Stomach (tissue), 9 donors: Measurements from ENCODE around the gene C2orf42. TPM values are rescaled to one million over a fixed set of nuclear protein-coding genes. Genes with fewer than 3 reads are reported as not detected.
"Not testable (repeated sequence)": the region's sequence is repeated elsewhere in the genome, so short reads cannot be mapped to it uniquely, and the experiment has no call there.

Experiments used
- DNase-seq, 2 donors: peaks; one replicate each; pipeline versions ENCODE4 v3.0.0 to v3.0.0-alpha.2; 2013 to 2019
- H3K27ac ChIP-seq, 5 donors: fragments of 200-600 bp in 4 of 5; sonication (generic) in 4 of 5; one replicate each; pipeline ENCODE4 v1.5.1; 2013 to 2019; ENCODE audit warnings: mild to moderate bottlenecking in 1 of 5, moderate library complexity in 1 of 5
- H3K27me3 ChIP-seq, 3 donors: fragments of 200-600 bp; sonication (generic); one replicate each; pipeline ENCODE4 v1.5.1; 2017 to 2019; ENCODE audit warnings: mixed run types in 1 of 3
- H3K36me3 ChIP-seq, 4 donors: fragments of 200-600 bp; sonication (generic); 1 replicate in 3 of 4; 2 replicates in 1 of 4; pipeline ENCODE4 v1.5.1; 2016 to 2019
- H3K4me1 ChIP-seq, 4 donors: fragments of 200-600 bp; sonication (generic); one replicate each; pipeline ENCODE4 v1.5.1; 2016 to 2019
- H3K4me3 ChIP-seq, 4 donors: fragments of 200-600 bp; sonication (generic) in 3 of 4; one replicate each; pipeline ENCODE4 v1.5.1; 2016 to 2019; ENCODE audit warnings: mild to moderate bottlenecking in 1 of 4
- H3K9me3 ChIP-seq, 4 donors: fragments of 200-600 bp; sonication (generic); one replicate each; pipeline ENCODE4 v1.5.1; 2016 to 2019
- EP300 ChIP-seq: sonication (generic); formaldehyde crosslinking; IDR thresholded peaks from one replicate; pipeline ENCODE4 v1.6.1; 2017; ENCODE audit warnings: antibody characterized with exemption
- POLR2A ChIP-seq, 4 donors: fragments of 450-650 bp; IDR thresholded peaks; one replicate each; pipeline ENCODE4 v1.6.1; 2016; ENCODE audit warnings: antibody characterized with exemption in 4 of 4, control low read depth in 2 of 4, mild to moderate bottlenecking in 1 of 4, moderate library complexity in 1 of 4
- POLR2AphosphoS5 ChIP-seq, 3 donors: sonication (generic); formaldehyde crosslinking; IDR thresholded peaks; one replicate each; pipeline ENCODE4 v1.6.1; 2016; ENCODE audit warnings: antibody characterized with exemption in 3 of 3
- WGBS, 5 donors: extraction: QIAGEN DNeasy Blood & Tissue Kit in 3 of 5; methylation state at CpG; one replicate each; pipeline versions ENCODE4 v1.1.5 to v1.1.7; 2013 to 2018; 5-methylcytosine and 5-hydroxymethylcytosine counted together
- intact Hi-C: fragments of 100-400 bp; cut with DNase I; formaldehyde crosslinking; loops from one replicate; pipeline ENCODE4 v1.15.1; 2023; ENCODE audit warnings: low total_unique reads
- polyA plus RNA-seq, 3 donors: library from polyadenylated mRNA; stranded (reverse); fragments of 200-250 nt; gene quantifications; one replicate each; pipeline ENCODE4 v1.2.3, GENCODE V29; 2013
- total RNA-seq, 5 donors: library from RNA; depleted of rRNA; stranded (reverse); fragments of >200 nt; gene quantifications; one replicate each; pipeline versions ENCODE4 v1.1.0 to v1.2.3, GENCODE V29; 2014 to 2016
- TF ChIP-seq, protein P1 (sequence below), 7 experiments: fragments of 450-650 bp in 4 of 7; fragments of 200-600 bp in 3 of 7; sonication (generic) in 3 of 7; IDR thresholded peaks; one replicate each; pipeline ENCODE4 v1.5.1; 2016 to 2019; ENCODE audit warnings: antibody characterized with exemption in 7 of 7, control low read depth in 2 of 7, mild to moderate bottlenecking in 1 of 7
- donor health status: healthy with polysubstance abuse.
- donor health status: Bipolar disorder and iron deficiency.
- donor health status: healthy.

The C2orf42 gene
- total and polyA plus RNA-seq, 8 donors, result 2.6 to 23.2 (median 6.0) TPM

DNA sequence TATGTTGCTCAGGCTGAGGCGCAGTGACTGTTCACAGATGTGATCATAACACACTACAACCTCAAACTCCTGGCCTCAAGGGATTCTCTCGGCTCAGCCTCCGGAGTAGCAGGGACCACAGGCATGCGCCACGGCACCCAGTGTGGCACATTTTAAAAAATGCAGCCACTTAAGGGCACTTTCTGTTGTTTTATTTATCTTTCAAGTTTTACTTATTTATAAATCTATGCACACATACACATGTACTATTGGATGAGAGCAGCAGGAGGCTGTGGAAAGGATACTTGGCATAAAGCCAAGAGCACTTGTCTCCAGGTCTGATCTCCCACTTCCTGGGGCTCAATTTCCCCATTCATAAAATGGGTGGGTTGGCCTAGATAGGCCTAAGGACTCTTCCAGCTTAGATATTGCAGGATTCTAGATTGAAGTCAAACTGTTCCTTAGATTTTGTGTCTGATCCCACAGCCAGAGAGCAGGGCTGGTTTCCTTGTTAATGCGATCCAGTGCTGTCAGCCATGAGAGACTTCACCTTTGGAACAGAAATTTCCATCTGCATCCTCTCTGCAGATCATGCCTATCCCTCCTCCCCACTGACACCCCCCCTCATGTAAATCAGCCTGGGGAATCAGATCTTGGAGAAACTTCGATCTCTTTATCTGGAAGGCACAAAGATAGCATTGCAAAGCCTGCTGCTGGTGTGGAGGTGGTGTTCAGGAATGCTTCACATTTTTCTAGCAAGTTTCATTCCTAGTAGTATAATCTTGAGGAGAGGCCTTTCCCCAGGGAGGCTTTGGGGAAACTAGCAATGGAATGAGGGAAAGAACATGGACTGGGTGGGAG is 78.8 kb downstream of the C2orf42 start:
- TF ChIP-seq POLR2A (IDR thresholded peaks at IDR 0.05) (no peak), EP300 (no peak), POLR2AphosphoS5 (IDR thresholded peaks at IDR 0.05) (no peak)
- TF ChIP-seq, protein P1, sequence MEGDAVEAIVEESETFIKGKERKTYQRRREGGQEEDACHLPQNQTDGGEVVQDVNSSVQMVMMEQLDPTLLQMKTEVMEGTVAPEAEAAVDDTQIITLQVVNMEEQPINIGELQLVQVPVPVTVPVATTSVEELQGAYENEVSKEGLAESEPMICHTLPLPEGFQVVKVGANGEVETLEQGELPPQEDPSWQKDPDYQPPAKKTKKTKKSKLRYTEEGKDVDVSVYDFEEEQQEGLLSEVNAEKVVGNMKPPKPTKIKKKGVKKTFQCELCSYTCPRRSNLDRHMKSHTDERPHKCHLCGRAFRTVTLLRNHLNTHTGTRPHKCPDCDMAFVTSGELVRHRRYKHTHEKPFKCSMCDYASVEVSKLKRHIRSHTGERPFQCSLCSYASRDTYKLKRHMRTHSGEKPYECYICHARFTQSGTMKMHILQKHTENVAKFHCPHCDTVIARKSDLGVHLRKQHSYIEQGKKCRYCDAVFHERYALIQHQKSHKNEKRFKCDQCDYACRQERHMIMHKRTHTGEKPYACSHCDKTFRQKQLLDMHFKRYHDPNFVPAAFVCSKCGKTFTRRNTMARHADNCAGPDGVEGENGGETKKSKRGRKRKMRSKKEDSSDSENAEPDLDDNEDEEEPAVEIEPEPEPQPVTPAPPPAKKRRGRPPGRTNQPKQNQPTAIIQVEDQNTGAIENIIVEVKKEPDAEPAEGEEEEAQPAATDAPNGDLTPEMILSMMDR (IDR thresholded peaks at IDR 0.05), result no peak
- no peaks in the 10 kb centered on the region for H3K36me3 ChIP-seq
- no peaks in the 10 kb centered on the region for H3K9me3 ChIP-seq
- H3K4me1 ChIP-seq, result peaks cover 6 to 38% (median 28%) of the 10 kb centered on the region in 4 donors
- peak overlapping the region in 2 of 5 donors; percentile 12 to 16 for H3K27ac ChIP-seq
- H3K27me3 ChIP-seq, result no peaks in the 10 kb centered on the region
- peak in 1 of 2 donors; percentile 44 for DNase-seq
- intact Hi-C loops, result no loop called here
- WGBS, 5 donors, result 78 to 83% (median 79%) methylated on average over 7 of the region's 7 CpGs
- H3K4me3 ChIP-seq, result no peak overlapping the region

DNA sequence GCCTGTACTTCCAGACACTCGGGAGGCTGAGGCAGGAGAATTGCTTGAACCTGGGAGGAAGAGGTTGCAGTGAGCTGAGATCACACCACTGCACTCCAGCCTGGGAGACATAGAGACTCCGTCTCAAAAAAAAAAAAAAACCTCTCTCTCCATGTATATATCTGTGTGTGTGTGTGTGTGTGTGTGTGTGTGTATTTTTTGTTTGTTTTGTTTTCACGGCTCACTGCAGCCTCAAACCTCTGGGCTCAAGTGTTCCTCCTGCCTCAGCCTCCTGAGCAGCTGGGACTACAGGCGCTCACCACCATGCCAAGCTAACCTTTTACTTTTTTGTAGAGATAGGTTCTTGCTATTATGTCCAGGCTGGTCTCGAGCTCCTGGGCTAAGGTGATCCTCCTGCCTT is 80.4 kb downstream of the C2orf42 start:
- WGBS, 5 donors, result 88 to 93% (median 90%) methylated on average over 5 of the region's 5 CpGs
- H3K4me1 ChIP-seq, result peaks cover 6 to 36% (median 26%) of the 10 kb centered on the region in 4 donors
- H3K27ac ChIP-seq, result peak overlapping the region in 1 of 5 donors; percentile 16
- DNase-seq, H3K9me3 ChIP-seq, intact Hi-C loops, H3K4me3 ChIP-seq, H3K36me3 ChIP-seq, H3K27me3 ChIP-seq: not testable (repeated sequence)

DNA sequence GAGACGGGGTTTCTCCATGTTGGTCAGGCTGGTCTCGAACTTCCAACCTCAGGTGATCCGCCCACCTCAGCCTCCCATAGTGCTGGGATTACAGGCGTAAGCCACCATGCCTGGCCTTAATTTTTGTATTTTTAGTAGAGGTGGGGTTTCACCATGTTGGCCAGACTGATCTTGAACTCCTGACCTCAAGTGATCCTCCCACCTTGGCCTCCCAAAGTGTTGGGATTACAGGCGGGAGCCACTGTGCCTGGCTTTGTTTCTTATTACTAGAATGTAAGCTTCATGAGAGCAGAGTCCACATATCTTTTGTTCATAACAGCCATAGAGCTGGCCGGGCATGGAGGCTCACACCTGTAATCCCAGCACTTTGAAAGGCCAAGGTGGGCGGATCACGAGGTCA is 84.7 kb downstream of the C2orf42 start:
- H3K9me3 ChIP-seq, H3K4me3 ChIP-seq, H3K27me3 ChIP-seq, H3K27ac ChIP-seq, intact Hi-C loops, H3K36me3 ChIP-seq, DNase-seq: not testable (repeated sequence)
- peaks cover 6 to 43% (median 32%) of the 10 kb centered on the region in 4 donors for H3K4me1 ChIP-seq
- WGBS, 5 donors, result 94 to 98% (median 95%) methylated on average over 8 of the region's 8 CpGs

DNA sequence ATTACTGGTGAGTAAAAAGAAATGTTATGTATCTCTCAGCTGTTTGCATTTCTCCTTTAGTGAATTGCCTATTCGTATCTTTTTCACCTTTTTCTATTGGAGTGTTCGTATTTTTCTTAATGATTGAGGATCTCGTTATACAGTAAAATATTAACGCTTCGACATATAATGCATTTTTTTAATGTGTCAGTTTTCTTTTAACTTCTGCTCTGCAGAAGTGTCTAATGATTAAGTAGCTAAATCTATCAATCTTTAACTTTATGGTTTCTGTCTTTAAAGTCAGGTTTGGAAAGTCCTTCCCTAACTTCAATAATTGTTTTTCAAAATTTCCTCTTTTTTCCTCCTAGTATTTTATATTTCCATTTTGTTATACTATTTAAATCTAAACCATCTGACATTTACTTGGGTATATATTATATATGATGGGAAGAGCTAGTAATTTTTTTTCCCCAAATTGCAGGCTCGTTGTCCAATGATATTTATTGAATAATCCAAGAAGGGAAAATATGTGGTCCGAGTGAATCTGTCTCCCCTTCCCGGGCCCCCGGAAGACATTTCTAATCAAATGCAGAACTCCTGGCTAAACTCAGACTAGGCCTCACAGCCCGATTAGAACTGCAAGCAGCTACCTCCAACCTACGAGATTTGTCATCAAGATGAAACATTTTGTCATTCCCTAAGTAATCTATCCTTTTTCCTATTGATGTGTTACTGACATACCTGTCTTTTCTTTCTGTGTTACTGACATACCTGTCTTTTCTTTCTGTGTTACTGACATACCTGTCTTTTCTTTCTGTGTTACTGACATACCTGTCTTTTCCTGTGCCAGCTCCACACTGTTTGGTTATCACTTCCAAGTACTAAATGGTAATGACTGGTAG is 86.3 kb downstream of the C2orf42 start:
- TF ChIP-seq POLR2A (IDR thresholded peaks at IDR 0.05), result no peak
- TF ChIP-seq, protein P1 (IDR thresholded peaks at IDR 0.05), result no peak
- no peak for TF ChIP-seq POLR2AphosphoS5 (IDR thresholded peaks at IDR 0.05)
- intact Hi-C loops, result no loop called here
- no peak overlapping the region for H3K4me3 ChIP-seq
- WGBS, 5 donors, result 35 to 46% (median 43%) methylated on average over 11 of the region's 11 CpGs
- peak overlapping the region in 4 of 5 donors; percentile 13 to 61 (median 35) for H3K27ac ChIP-seq
- H3K36me3 ChIP-seq, result no peaks in the 10 kb centered on the region
- no peaks in the 10 kb centered on the region for H3K27me3 ChIP-seq
- peak; percentile 32 to 92 for DNase-seq
- no peaks in the 10 kb centered on the region for H3K9me3 ChIP-seq
- peaks cover 6 to 35% (median 26%) of the 10 kb centered on the region in 4 donors for H3K4me1 ChIP-seq

DNA sequence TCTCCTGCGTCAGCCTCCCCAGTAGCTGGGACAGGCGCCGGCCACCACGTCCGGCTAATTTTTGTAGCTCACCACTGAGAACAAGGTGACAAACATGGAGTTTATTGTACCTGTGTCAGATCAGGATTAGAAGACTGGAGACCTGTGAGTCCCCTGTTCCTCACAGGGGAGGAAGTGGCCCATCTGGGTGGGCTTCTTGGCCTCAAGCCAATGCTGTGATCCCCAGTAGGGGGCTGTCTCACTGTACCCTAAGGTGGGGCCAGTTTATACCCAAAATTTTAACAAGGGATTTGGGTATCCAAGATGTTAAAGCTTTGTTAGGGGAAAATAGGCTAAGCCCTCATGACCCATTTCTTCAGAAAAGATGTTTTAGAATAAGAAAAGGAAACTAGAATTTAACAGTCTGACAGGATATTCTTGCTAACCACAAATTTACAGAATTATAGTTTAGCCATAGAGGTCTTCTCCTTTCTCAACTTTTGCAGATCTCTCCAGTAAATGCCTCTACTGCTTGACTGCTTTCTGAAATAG is 87.2 kb downstream of the C2orf42 start:
- H3K36me3 ChIP-seq, result no peaks in the 10 kb centered on the region
- 79 to 97% (median 88%) methylated on average over 5 of the region's 5 CpGs for WGBS, 5 donors
- TF ChIP-seq, protein P1 (IDR thresholded peaks at IDR 0.05), result no peak
- TF ChIP-seq EP300 (no peak), POLR2A (IDR thresholded peaks at IDR 0.05) (no peak), POLR2AphosphoS5 (IDR thresholded peaks at IDR 0.05) (no peak)
- peaks cover 6 to 28% (median 17%) of the 10 kb centered on the region in 4 donors for H3K4me1 ChIP-seq
- DNase-seq, result no peak
- intact Hi-C loops, result no loop called here
- H3K4me3 ChIP-seq, result no peak overlapping the region
- peak overlapping the region in 4 of 5 donors; percentile 9 to 61 (median 35) for H3K27ac ChIP-seq
- H3K27me3 ChIP-seq, result no peaks in the 10 kb centered on the region
- H3K9me3 ChIP-seq, result no peaks in the 10 kb centered on the region

DNA sequence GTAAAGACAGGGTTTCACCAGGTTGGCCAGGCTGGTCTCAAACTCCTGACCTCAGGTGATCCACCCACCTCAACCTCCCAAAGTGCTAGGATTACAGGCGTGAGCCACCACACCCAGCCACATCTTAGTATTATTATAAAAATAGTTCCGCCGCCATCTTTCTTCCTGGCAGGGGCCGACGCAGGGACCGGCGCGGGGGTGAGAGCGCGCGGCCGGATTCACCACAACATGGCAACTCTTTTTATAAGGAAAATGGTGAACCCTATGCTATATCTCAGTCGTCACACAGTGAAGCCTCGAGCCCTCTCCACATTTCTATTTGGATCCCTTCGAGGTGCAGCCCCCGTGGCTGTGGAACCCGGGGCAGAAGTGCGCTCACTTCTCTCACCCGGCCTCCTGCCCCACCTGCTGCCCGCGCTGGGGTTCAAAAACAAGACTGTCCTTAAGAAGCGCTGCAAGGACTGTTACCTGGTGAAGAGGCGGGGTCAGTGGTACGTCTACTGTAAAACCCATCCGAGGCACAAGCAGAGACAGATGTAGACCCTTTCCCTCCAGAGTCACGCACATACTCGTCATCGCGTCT is 88.4 kb downstream of the C2orf42 start:
- H3K4me1 ChIP-seq, result peaks cover 0 to 20% (median 10%) of the 10 kb centered on the region in 4 donors
- intact Hi-C loops, H3K27me3 ChIP-seq, H3K9me3 ChIP-seq, H3K27ac ChIP-seq, H3K36me3 ChIP-seq, H3K4me3 ChIP-seq, DNase-seq: not testable (repeated sequence)
- WGBS, 5 donors, result 93 to 95% (median 94%) methylated on average over 29 of the region's 29 CpGs

DNA sequence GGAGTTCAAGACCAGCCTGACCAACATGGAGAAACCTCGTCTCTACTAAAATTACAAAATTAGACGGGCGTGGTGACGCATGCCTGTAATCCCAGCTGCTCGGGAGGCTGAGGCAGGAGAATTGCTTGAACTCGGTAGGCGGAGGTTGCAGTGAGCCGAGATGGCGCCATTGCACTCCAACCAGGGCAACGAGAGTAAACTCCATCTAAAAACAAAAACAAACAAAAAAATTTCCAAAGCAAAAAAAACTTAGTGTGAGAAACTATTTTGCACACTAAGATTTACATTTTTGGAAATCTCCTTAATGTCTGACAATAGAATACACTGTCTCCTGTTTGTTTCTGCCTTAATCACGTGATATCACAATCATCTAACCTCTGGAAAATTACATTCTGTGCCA is 89.1 kb downstream of the C2orf42 start:
- H3K4me3 ChIP-seq, intact Hi-C loops, H3K36me3 ChIP-seq, H3K27me3 ChIP-seq, DNase-seq, H3K9me3 ChIP-seq, H3K27ac ChIP-seq: not testable (repeated sequence)
- WGBS, 5 donors, result 87 to 90% (median 88%) methylated on average over 11 of the region's 11 CpGs
- peaks cover 0 to 20% (median 10%) of the 10 kb centered on the region in 4 donors for H3K4me1 ChIP-seq
